DND-41 (cell line): ENCODE measurements around the gene MRPL3.

Experiments used
- ATAC-seq: fragments of 200-7000 bp; cut with Tn5 transposase; 3 replicates; pipeline ENCODE4 v1.9.1; 2021; ENCODE audit warnings: low read depth; ENCODE audit not compliant: insufficient read depth
- DNase-seq: peaks from one replicate; pipeline ENCODE4 v3.0.0-alpha.2; 2020
- H2AFZ ChIP-seq: 2 replicates; pipeline ENCODE4 v1.6.0; 2012; ENCODE audit warnings: low read depth, low read length
- H3K27ac ChIP-seq: 2 replicates; pipeline ENCODE4 v1.5.1; 2012; ENCODE audit warnings: low read length, inconsistent platforms
- H3K27me3 ChIP-seq: fragments of 200-600 bp; sonication (generic); 2 replicates; pipeline ENCODE4 v1.6.0; 2012; ENCODE audit warnings: low read length, mild to moderate bottlenecking, inconsistent platforms; ENCODE audit not compliant: insufficient read depth, poor library complexity
- H3K36me3 ChIP-seq: 2 replicates; pipeline ENCODE4 v1.5.1; 2012; ENCODE audit warnings: low read length, inconsistent platforms; ENCODE audit not compliant: insufficient read depth
- H3K4me1 ChIP-seq: 2 replicates; pipeline ENCODE4 v1.5.1; 2012; ENCODE audit warnings: mild to moderate bottlenecking, low read length; ENCODE audit not compliant: insufficient read depth
- H3K4me2 ChIP-seq: 2 replicates; pipeline ENCODE4 v1.6.0; 2012; ENCODE audit warnings: mild to moderate bottlenecking, moderate library complexity, low read length, inconsistent platforms; ENCODE audit not compliant: insufficient read depth
- H3K4me3 ChIP-seq, 2 experiments: fragments of 200-600 bp in 1 of 2; shearing (Covaris generic) in 1 of 2; 2 replicates each; pipeline ENCODE4 v1.5.1; 2012 to 2016; ENCODE audit warnings: inconsistent platforms in 2 of 2, low read length in 2 of 2, mild to moderate bottlenecking in 2 of 2, low read depth in 1 of 2, moderate library complexity in 1 of 2
- H3K79me2 ChIP-seq: 2 replicates; pipeline ENCODE4 v1.6.0; 2012; ENCODE audit warnings: low read length, inconsistent platforms; ENCODE audit not compliant: insufficient read depth
- H3K9ac ChIP-seq: 2 replicates; pipeline ENCODE4 v1.6.0; 2012; ENCODE audit warnings: low read depth, mild to moderate bottlenecking, inconsistent platforms, low read length, moderate library complexity
- H3K9me3 ChIP-seq: 2 replicates; pipeline ENCODE4 v1.5.1; 2012; ENCODE audit warnings: low read length, moderate library complexity, mild to moderate bottlenecking, inconsistent platforms; ENCODE audit not compliant: insufficient read depth, severe bottlenecking
- H4K20me1 ChIP-seq: 2 replicates; pipeline ENCODE4 v1.6.0; 2012; ENCODE audit warnings: low read length; ENCODE audit not compliant: insufficient read depth
- CTCF ChIP-seq: IDR thresholded peaks from 2 replicates; pipeline ENCODE4 v1.5.1; 2012; ENCODE audit warnings: borderline replicate concordance, low read length, moderate library complexity, mild to moderate bottlenecking; ENCODE audit not compliant: poor library complexity, severe bottlenecking; ENCODE audit errors: extremely low read depth
- EZH2 ChIP-seq: IDR thresholded peaks from 3 replicates; pipeline ENCODE4 v1.6.1; 2012; ENCODE audit warnings: borderline replicate concordance, low read depth, mild to moderate bottlenecking, moderate library complexity, low read length, inconsistent platforms; ENCODE audit not compliant: severe bottlenecking

MRPL3 gene

GRCh38 chr3:131477813-131478212 is 25.0 kb downstream of the MRPL3 start:
- ATAC-seq: no peak
- H3K9me3 ChIP-seq: no peaks in the 10 kb centered on the region
- H3K4me1 ChIP-seq: peaks cover 5% of the 10 kb centered on the region; the same call in 1 of the 2 replicates
- H4K20me1 ChIP-seq: peaks cover 12% of the 10 kb centered on the region; the same call in 1 of the 2 replicates
- peaks cover 59% of the 10 kb centered on the region for H3K79me2 ChIP-seq
- no peaks in the 10 kb centered on the region for H3K27me3 ChIP-seq
- peaks cover 55% of the 10 kb centered on the region; the same call in 1 of the 2 replicates for H3K36me3 ChIP-seq
- H3K4me3 ChIP-seq: no peak overlapping the region
- no peak overlapping the region for H3K27ac ChIP-seq
- TF ChIP-seq CTCF (no peak), EZH2 (no peak)
- no peak overlapping the region for H2AFZ ChIP-seq
- H3K9ac ChIP-seq: no peak overlapping the region
- no peak for DNase-seq
- H3K4me2 ChIP-seq: no peak overlapping the region

- Histone ChIP-seq H3K4me2 (no peak overlapping the region), H3K4me1 (peaks cover 5% of the 10 kb centered on the region; the same call in 1 of the 2 replicates), H3K36me3 (peaks cover 64% of the 10 kb centered on the region), H2AFZ (no peak overlapping the region), H3K27ac (no peak overlapping the region), H4K20me1 (peaks cover 17% of the 10 kb centered on the region; the same call in 1 of the 2 replicates), H3K9me3 (no peaks in the 10 kb centered on the region), H3K4me3 (no peak overlapping the region), H3K27me3 (no peaks in the 10 kb centered on the region), H3K79me2 (peaks cover 60% of the 10 kb centered on the region), H3K9ac (no peak overlapping the region)
- ATAC-seq (no peak), DNase-seq (no peak)
- no peak for TF ChIP-seq EZH2
Measured at GRCh38 chr3:131474115-131474514, 28.7 kb downstream of the MRPL3 start.

GRCh38 chr3:131470377-131470776 is 32.4 kb downstream of the MRPL3 start:
- no peak overlapping the region for H3K4me3 ChIP-seq
- H3K36me3 ChIP-seq: peaks cover 77% of the 10 kb centered on the region
- TF ChIP-seq EZH2 (no peak), CTCF (no peak)
- peaks cover 33% of the 10 kb centered on the region for H3K79me2 ChIP-seq
- H3K9ac ChIP-seq: no peak overlapping the region
- no peaks in the 10 kb centered on the region for H3K27me3 ChIP-seq
- peaks cover 8% of the 10 kb centered on the region; the same call in 1 of the 2 replicates for H4K20me1 ChIP-seq
- no peak overlapping the region for H3K27ac ChIP-seq
- H2AFZ ChIP-seq: no peak overlapping the region
- no peak for ATAC-seq
- DNase-seq: no peak
- H3K9me3 ChIP-seq: no peaks in the 10 kb centered on the region
- H3K4me2 ChIP-seq: no peak overlapping the region
- peaks cover 5% of the 10 kb centered on the region; the same call in 1 of the 2 replicates for H3K4me1 ChIP-seq

GRCh38 chr3:131458653-131459052 is 44.1 kb downstream of the MRPL3 start:
- Histone ChIP-seq H3K36me3 (peaks cover 53% of the 10 kb centered on the region; the same call in 1 of the 2 replicates), H2AFZ (no peak overlapping the region), H3K9me3 (no peaks in the 10 kb centered on the region), H3K9ac (no peak overlapping the region), H4K20me1 (no peaks in the 10 kb centered on the region), H3K4me1 (no peaks in the 10 kb centered on the region), H3K4me2 (no peak overlapping the region), H3K4me3 (no peak overlapping the region), H3K27ac (no peak overlapping the region), H3K27me3 (no peaks in the 10 kb centered on the region), H3K79me2 (no peaks in the 10 kb centered on the region)
- DNase-seq (no peak), ATAC-seq (no peak)
- no peak for TF ChIP-seq CTCF
- TF ChIP-seq EZH2: no peak
